Stimulated activated CD8-positive, alpha-beta memory T cell treated with anti-CD3 and anti-CD28 coated beads, Interleukin-7, amount 100 ng/mL, for 48 hours (primary cell): ENCODE measurements around the gene DDX56.
A peak's percentile ranks its signal among the peaks of the same experiment; 100 is the strongest.
"Not testable (repeated sequence)": the region's sequence is repeated elsewhere in the genome, so short reads cannot be mapped to it uniquely, and the experiment has no call there.

Experiments
- DNase-seq, 2 donors: peaks; one replicate each; pipeline ENCODE4 v3.0.0-alpha.2; 2020; ENCODE audit warnings: low read depth in 1 of 2; ENCODE audit errors: extremely low read depth in 1 of 2

Gene DDX56

DNA sequence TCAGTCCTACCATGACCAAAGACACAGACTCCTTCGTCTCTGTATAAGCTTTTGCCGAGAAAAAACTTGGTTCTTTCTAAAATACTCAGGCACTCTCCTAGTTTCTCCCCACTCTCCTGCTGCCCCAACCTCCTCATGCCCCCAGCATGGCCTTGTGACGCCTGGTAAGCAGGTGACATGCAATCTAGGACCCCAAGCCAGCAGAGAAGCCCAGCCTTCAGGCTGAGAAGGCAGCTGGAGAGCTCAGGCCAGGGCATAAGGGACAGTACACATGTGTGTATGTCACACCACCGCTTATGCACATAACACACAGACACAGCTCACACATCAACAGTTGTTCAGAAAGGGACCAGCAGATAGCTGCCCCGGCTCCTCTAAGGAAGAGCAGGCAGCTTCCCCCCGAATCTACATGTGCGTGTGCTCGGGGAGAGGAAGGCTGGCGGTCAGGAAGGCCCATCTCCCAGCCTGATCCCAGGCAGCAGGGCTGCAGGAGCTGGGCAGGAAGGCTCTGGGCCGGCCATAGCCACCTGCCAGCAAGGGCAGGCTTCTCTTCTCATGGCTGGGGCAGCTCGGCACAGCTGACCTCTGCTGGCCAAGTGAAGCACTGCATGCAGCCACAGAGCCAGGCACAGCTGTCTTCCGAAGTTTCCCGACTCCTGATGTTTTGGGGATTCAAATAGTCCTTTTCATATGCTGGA, 8.5 kb downstream of the DDX56 start:
- DNase-seq = peak in 1 of 2 donors; percentile 16

DNA sequence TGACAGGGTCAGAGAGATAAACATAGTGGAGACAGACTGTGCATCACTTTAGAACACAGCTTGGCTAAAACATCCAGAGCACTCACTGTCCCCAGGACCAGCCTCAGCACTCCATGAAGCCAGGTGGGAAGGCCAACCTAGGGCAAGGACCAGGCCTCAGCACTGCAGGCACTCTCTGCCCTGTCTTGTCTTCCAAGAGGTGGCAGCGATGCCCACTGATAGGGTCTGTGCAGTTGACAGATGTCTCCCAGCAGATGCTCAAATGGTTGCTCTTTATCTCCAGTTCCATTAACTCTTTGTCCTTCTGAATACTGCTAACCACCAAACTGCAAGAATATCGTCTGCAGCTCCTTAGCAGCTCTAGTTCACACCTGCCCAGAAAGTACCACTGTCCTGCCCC, 9.1 kb downstream of the DDX56 start:
- no peak for DNase-seq

DNA sequence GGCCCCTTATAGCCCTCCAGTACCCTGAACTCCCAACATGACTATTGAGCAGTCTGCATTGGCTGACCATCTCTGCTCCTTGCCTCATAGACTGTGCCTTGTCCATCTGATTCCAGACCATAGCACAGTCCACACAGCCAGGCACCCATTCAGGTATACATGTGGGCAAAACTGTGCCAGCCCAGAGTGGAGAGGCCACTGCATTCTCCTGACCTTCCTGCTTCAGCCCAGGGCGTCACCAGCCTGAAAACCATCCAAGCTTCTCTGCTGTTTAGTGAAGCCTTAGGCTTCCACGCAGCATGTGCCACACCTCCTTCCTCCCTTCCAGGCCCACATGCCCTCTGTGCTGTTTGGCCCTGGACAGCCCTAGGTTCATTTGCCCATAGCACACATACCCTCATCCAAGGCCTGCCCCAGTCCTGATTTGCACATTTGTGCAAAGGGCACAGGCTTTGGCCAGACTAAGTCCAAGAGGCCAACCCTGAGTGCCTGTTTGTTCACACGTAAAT, 10.5 kb downstream of the DDX56 start:
- no peak for DNase-seq

GRCh38 chr7:44562622-44562962, 11.1 kb downstream of the DDX56 start:
- DNase-seq = not testable (repeated sequence)

DNA sequence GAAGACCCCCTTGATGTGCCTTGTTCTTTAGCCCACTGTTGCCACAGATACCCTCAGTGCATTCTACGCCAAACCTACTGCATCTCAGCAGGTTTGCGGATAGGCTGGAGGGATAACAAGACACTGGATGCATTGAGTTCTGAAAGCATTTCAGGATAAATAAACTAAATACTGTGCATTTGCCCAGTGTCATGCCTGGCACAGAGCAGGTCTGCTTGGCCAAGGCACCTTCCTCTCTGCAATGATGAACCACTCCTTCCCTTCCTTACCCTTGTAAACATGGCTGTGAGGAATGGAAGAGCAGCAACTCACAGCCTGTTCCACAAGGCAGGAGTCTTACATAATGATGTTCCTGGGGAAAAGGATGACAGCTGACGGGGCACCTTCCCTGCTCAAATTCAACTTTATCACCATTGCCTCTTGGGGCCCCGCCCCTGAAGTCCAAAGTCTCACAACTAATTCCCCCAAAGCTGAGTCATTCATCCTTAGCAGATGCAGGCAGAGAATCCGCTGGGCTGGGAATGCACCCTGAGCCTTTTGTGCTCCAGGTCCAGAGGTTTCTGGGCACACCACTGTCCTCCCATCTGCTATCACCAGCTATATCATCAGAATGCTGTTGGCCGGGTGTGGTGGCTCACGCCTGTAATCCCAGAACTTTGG, 11.6 kb downstream of the DDX56 start:
- DNase-seq = no peak

GRCh38 chr7:44561481-44561880, 12.2 kb downstream of the DDX56 start:
- no peak for DNase-seq

- DNase-seq = no peak
Measured at GRCh38 chr7:44559485-44559884, 14.2 kb downstream of the DDX56 start.

DNA sequence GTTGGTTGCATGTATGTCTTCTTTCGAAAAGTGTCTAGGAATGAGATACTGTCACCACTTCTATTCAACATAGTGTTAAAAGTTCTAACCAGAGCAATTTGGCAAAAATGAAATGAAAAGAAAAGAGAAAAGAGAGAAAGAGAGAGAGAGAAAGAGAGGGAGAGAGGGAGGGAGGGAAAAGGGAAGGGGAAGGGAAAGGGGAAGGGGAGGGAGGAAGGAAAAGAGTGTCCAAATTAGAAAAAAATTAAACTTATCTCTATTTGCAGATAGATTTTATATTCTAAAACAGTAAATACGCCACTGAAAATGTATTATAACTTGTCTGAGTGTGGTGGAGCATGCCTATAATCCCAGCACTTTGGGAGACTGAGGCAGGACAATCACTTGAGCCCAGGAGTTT, 16.2 kb downstream of the DDX56 start:
- DNase-seq = no peak

DNA sequence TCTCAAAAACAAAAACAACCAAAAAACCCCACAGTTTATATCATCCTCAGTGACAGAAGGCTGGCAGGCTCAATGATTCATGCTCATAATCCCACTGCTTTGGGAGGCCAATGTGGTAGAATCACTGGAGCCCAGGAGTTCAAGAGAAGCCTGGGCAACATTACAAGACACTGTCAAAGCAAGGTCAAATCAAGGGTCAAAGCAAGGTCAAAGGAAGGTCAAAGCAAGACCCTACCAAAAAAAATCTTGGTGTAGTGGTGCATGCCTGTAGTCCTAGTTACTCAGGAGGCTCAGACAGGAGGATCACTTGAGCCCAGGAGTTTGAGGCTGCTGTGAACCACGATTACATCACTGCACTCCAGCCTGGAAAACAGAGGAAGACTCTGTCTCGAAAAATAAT, 18.4 kb downstream of the DDX56 start:
- no peak for DNase-seq

DNA sequence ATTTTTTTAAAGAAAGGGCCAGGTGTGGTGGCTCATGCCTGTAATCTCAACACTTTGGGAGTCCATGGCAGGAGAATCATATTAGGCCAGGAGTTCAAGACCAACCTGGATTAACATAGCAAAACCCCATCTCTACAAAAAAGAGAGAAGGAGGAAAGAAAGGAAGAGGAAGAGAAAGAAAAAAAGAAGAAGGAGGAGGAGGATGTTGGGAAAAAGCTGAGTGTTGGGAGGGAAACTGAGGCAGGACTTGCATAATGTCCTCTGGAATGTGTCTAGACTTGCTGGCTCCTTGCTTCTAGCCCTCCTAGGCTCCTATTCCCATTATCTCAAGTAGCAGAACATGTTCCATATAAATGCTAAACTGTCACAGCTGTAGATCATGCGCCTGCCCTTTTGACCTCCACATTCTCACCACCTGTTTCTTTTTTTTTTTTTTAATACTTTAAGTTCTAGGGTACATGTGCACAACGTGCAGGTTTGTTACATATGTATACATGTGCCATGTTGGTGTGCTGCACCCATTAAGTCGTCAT, 21.2 kb downstream of the DDX56 start:
- not testable (repeated sequence) for DNase-seq

DNA sequence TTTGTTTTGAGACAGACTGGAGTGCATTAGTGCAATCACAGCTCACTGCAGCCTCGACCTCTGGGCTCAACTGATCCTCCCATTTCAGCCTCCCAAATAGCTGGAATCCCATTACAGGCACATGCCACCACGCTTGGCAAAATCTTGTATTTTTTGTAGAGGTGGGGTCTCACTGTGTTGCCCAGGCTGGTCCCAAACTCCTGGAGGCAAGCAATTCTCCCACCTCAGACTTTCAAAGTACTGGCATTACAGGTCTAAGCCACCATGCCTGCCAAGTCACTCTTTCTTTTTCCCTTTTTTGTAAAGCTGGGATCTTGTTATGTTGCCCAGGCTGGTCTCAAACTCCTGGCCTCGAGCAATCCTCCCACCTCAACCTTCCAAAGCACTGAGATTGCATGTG, 24.3 kb downstream of the DDX56 start:
- no peak for DNase-seq

GRCh38 chr7:44548893-44549292, 24.8 kb downstream of the DDX56 start:
- no peak for DNase-seq

DNA sequence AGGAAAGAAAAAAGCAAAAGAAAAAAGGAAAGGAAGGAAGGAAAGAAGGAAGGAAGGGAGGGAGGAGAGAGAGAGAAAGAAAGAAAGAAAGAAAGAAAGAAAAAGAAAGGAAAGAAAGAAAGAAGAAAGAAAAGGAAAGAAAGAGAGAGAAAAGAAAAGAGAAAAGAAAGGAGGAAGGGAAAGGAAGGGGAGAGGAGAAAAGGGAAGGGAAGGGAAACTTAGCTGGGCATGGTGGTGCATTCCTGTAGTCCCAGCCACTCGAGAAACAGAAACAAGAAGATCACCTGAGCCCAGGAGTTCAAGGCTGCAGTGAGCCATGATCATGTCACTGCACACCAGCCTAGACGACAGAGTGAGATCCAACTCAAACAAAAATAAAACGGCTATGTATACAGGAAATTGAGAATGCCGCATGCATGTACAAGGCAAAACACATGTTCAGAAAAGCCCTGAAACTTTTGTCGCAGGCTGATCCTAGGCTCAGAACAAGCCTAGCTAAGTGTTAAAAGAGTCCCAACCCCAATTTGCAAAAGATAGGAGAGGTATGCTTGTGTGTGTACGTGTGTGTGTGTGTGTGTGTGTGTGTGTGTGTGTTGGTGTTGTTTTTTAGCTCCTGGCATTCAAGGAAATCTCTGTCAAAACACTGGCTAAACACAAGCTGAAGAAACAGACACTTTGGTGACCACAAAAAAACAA, 26.0 kb downstream of the DDX56 start:
- DNase-seq = no peak

GRCh38 chr7:44541876-44542610, 31.7 kb downstream of the DDX56 start:
- DNase-seq = no peak

DNA sequence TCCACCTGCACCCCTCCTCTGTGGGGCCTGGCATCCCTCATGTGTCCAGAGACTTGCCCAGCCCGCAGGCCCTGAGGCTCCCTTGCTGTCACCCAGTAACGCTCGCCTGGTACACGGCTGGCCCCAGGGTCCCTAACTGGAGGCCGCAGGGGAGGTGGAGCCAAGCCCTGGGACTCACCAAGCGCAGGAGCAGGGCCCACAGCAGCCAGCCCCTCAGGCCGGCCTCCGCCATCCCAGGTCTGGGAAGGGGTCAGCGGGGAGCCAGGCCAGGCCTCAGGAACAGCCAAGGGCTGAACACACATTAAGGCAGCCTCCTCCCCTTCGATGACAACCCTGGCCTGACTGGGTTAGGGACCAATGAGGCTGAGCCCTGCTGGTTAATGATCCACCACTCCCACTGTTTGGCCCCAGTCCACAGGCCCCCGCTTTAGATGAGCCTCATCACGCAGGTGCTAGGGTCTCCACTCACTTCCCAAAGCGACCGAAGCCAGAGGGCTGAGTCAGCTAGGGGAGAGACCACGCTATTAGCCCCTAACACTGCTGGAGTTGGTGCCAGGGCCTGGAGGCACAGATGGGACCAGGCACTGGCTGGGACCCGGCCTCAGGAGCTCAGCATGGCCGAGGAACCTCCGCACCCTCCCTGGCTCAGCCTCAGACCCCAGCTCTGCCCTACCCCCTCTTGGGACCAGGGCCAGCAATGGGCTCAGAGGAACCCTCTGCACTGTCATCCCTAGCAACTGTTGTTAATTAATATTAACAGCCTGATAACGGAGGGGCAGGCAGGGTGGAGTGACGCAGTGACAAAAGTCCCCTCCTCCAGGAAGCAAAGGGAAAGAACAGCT, 32.5 kb downstream of the DDX56 start, which contains the start of gene NPC1L1:
NPC1L1 (minus strand) TSS at position 303 of the 842 bp plus-strand sequence; CDS start at position 232, 71 bp downstream.
- DNase-seq = no peak

- DNase-seq = no peak
Measured at GRCh38 chr7:44540592-44541027, 33.1 kb downstream of the DDX56 start.

- DNase-seq = no peak
Measured at GRCh38 chr7:44539669-44540506, 33.8 kb downstream of the DDX56 start.

- no peak for DNase-seq
Measured at GRCh38 chr7:44538798-44539668, 34.7 kb downstream of the DDX56 start.
